ENCODE results near the gene PRDM2. TPM values are rescaled to one million over a fixed set of nuclear protein-coding genes. Genes with fewer than 3 reads are reported as not detected.
A peak's percentile ranks its signal among the peaks of the same experiment; 100 is the strongest.

The PRDM2 gene
- total and polyA plus RNA-seq, 2 donors (not counting 1 experiment from before 2014, with no cell fraction given), result 9.1 to 11.6 TPM

DNA sequence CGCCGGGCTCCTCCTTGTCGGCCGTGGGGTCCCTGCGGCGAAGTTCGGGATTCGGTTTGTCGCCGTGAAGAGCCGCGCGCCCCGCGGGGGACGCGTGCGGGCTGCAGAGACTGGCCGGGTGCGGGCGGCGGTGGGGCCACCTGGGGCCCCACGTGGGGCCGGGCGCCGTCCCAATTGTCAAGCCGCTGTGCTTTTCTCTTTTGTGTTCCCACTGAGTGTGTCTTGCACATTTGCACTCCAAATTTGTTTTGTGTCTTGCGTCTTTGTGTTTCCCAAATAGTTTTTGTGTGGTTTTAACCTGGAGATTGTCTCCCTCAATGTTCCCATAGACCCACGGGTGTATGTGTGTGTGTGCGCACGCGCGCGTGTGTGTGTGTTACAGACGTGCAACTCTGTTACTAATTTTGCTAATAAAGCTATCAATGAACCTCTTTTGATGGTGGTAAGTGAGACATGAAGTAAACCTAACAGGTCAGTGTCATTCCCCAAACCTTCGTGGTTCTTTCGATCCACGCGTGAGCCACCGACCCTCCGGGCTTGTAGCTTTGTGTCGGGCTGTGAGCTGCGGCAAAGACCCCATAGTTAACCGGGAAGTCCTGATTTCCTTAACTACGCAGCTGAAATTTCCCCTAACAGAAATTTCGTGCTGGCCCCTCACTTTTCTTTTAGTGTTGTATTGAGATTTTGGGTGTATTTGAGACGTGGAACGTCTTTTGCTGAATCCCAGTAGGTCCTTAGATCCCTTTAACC is 708 bp downstream of the PRDM2 start:
- H3K36me3 ChIP-seq (ENCODE audit: control insufficient read depth, insufficient read depth, low read length), result no peaks in the 10 kb centered on the region
- peak overlapping the region; percentile 77 for H3K4me2 ChIP-seq (ENCODE audit: extremely low read depth, insufficient read depth, low read length)
- H3K4me1 ChIP-seq (ENCODE audit: control insufficient read depth, extremely low read depth, insufficient read depth, low read length), result no peaks in the 10 kb centered on the region
- TF ChIP-seq, protein P1, sequence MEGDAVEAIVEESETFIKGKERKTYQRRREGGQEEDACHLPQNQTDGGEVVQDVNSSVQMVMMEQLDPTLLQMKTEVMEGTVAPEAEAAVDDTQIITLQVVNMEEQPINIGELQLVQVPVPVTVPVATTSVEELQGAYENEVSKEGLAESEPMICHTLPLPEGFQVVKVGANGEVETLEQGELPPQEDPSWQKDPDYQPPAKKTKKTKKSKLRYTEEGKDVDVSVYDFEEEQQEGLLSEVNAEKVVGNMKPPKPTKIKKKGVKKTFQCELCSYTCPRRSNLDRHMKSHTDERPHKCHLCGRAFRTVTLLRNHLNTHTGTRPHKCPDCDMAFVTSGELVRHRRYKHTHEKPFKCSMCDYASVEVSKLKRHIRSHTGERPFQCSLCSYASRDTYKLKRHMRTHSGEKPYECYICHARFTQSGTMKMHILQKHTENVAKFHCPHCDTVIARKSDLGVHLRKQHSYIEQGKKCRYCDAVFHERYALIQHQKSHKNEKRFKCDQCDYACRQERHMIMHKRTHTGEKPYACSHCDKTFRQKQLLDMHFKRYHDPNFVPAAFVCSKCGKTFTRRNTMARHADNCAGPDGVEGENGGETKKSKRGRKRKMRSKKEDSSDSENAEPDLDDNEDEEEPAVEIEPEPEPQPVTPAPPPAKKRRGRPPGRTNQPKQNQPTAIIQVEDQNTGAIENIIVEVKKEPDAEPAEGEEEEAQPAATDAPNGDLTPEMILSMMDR (conservative IDR thresholded peaks at IDR 0.05 in 1 of 2, IDR thresholded peaks at IDR 0.05 in 1 of 2; ENCODE audit: low read depth in 1 of 2, low read length in 2 of 2), result no peak
- no peak for TF ChIP-seq EZH2 (IDR thresholded peaks at IDR 0.05; ENCODE audit: low read length, missing control alignments)
- DNase-seq (ENCODE audit: low read depth in 2 of 2), result peak; percentile 34 to 46
- no peaks in the 10 kb centered on the region for H3K27me3 ChIP-seq (ENCODE audit: control insufficient read depth, insufficient read depth, low read length)
- H3K9me3 ChIP-seq (ENCODE audit: control insufficient read depth, insufficient read depth, low read depth, low read length), result no peaks in the 10 kb centered on the region
- no peaks in the 10 kb centered on the region for H4K20me1 ChIP-seq (ENCODE audit: control insufficient read depth, extremely low read depth, insufficient read depth, low read length)
- peak overlapping the region; percentile 71 for H3K9ac ChIP-seq (ENCODE audit: insufficient read depth, low read length)
- peak overlapping the region; percentile 88 for H2AFZ ChIP-seq (ENCODE audit: low read length)
- no peaks in the 10 kb centered on the region for H3K79me2 ChIP-seq (ENCODE audit: control insufficient read depth, insufficient read depth, low read length)
- H3K4me3 ChIP-seq (replicated peaks in 1 of 4; ENCODE audit: control extremely low read depth in 1 of 4, insufficient read depth in 1 of 4, low read depth in 3 of 4, low read length in 4 of 4), result peak overlapping the region; percentile 45 to 88 (median 68)
- no peak overlapping the region for H3K27ac ChIP-seq (ENCODE audit: insufficient read depth, low read length)

GRCh38 chr1:13701271-13701640 is 1.3 kb downstream of the PRDM2 start:
- Histone ChIP-seq H3K9ac (ENCODE audit: insufficient read depth, low read length) (no peak overlapping the region), H3K9me3 (ENCODE audit: control insufficient read depth, insufficient read depth, low read depth, low read length) (no peaks in the 10 kb centered on the region), H2AFZ (ENCODE audit: low read length) (peak overlapping the region; percentile 88), H3K27ac (ENCODE audit: insufficient read depth, low read length) (no peak overlapping the region), H3K4me1 (ENCODE audit: control insufficient read depth, extremely low read depth, insufficient read depth, low read length) (no peaks in the 10 kb centered on the region), H3K36me3 (ENCODE audit: control insufficient read depth, insufficient read depth, low read length) (no peaks in the 10 kb centered on the region), H4K20me1 (ENCODE audit: control insufficient read depth, extremely low read depth, insufficient read depth, low read length) (no peaks in the 10 kb centered on the region), H3K79me2 (ENCODE audit: control insufficient read depth, insufficient read depth, low read length) (no peaks in the 10 kb centered on the region), H3K4me3 (replicated peaks in 1 of 4; ENCODE audit: control extremely low read depth in 1 of 4, insufficient read depth in 1 of 4, low read depth in 3 of 4, low read length in 4 of 4) (peak overlapping the region in 3 of 4 experiments; percentile 45 to 88 (median 75)), H3K27me3 (ENCODE audit: control insufficient read depth, insufficient read depth, low read length) (no peaks in the 10 kb centered on the region), H3K4me2 (ENCODE audit: extremely low read depth, insufficient read depth, low read length) (peak overlapping the region; percentile 77)
- TF ChIP-seq, protein P1 (conservative IDR thresholded peaks at IDR 0.05 in 1 of 2, IDR thresholded peaks at IDR 0.05 in 1 of 2; ENCODE audit: low read depth in 1 of 2, low read length in 2 of 2), result no peak
- TF ChIP-seq EZH2 (IDR thresholded peaks at IDR 0.05; ENCODE audit: low read length, missing control alignments), result no peak
- no peak for DNase-seq (ENCODE audit: low read depth in 2 of 2)

- Histone ChIP-seq H3K4me2 (ENCODE audit: extremely low read depth, insufficient read depth, low read length) (no peak overlapping the region), H3K4me3 (replicated peaks in 1 of 4; ENCODE audit: control extremely low read depth in 1 of 4, insufficient read depth in 1 of 4, low read depth in 3 of 4, low read length in 4 of 4) (no peak overlapping the region), H3K27ac (ENCODE audit: insufficient read depth, low read length) (no peak overlapping the region), H3K27me3 (ENCODE audit: control insufficient read depth, insufficient read depth, low read length) (no peaks in the 10 kb centered on the region), H3K79me2 (ENCODE audit: control insufficient read depth, insufficient read depth, low read length) (no peaks in the 10 kb centered on the region), H4K20me1 (ENCODE audit: control insufficient read depth, extremely low read depth, insufficient read depth, low read length) (no peaks in the 10 kb centered on the region), H3K36me3 (ENCODE audit: control insufficient read depth, insufficient read depth, low read length) (no peaks in the 10 kb centered on the region), H3K9ac (ENCODE audit: insufficient read depth, low read length) (no peak overlapping the region), H3K9me3 (ENCODE audit: control insufficient read depth, insufficient read depth, low read depth, low read length) (no peaks in the 10 kb centered on the region), H3K4me1 (ENCODE audit: control insufficient read depth, extremely low read depth, insufficient read depth, low read length) (no peaks in the 10 kb centered on the region), H2AFZ (ENCODE audit: low read length) (no peak overlapping the region)
- TF ChIP-seq, protein P1 (conservative IDR thresholded peaks at IDR 0.05 in 1 of 2, IDR thresholded peaks at IDR 0.05 in 1 of 2; ENCODE audit: low read depth in 1 of 2, low read length in 2 of 2), result no peak
- no peak for TF ChIP-seq EZH2 (IDR thresholded peaks at IDR 0.05; ENCODE audit: low read length, missing control alignments)
- DNase-seq (ENCODE audit: low read depth in 2 of 2), result no peak
These were observed 2.6 kb downstream of the PRDM2 start for GRCh38 chr1:13702425-13703127.
